Occipital lobe (tissue), 2 donors: ENCODE results near the gene VASP. TPM values are rescaled to one million over a fixed set of nuclear protein-coding genes. Genes with fewer than 3 reads are reported as not detected.

Experiments used
- DNase-seq: peaks from one replicate; lab custom pipeline; 2025; lab: John Stamatoyannopoulos, UW
- total RNA-seq: library from RNA; depleted of rRNA; stranded (reverse); fragments of >200 nt; gene quantifications from one replicate; pipeline ENCODE4 v1.2.3, GENCODE V29; 2014

VASP gene
- total RNA-seq, 1 donor from 2014 or later = 8.4 TPM

DNA sequence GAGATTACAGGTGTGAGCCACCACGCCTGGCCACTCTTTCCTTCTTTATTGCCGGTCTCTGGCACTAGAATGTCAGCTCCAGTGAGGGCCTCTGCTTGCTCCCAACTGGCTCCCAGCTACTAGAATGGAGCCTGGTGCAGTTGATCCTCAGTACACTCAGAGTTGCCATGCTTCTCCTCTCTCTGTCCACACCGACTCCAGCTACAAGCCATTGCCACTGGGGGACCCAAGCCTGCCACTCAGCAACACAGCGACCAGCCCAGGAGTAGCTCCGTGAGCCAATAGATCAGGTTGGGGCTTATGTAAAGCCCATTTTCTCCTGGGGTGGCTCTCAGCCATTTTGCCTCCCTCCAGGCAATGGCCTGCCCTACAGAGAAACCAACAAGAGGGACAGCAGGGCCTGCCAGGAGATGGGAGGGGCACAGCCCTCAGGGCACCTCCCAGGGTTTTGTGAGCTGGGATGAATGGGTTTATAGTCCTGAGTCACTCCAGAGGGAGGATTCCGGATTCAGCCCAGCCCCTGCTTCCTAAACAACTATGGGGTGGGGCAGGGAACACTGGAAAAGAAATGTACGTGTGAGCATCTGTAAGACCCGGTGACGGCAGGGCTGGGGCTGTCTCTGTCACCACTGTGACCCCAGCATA lies 40.8 kb downstream of the VASP start:
- DNase-seq = no peak

DNA sequence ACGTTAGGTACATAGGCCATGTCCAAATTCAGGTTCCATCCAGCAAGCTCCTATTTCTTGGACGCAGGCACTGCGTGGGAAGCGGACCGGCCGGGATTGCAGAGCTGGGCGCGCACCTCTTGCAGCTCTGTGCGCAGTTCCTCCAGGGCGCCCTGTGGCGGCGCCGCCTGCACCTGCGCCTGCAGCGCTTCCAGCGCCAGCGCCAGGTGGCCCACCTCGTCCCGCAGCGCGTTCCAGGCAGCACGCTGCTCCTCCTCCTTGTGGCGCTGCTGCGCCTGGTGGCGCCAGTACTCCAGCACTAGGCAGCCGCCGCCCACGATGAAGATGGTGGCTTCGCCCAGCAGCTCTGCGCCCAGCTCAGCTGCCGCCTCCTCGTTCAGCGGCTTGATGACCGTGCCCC lies 46.2 kb downstream of the VASP start:
- peak; percentile 14 for DNase-seq

DNA sequence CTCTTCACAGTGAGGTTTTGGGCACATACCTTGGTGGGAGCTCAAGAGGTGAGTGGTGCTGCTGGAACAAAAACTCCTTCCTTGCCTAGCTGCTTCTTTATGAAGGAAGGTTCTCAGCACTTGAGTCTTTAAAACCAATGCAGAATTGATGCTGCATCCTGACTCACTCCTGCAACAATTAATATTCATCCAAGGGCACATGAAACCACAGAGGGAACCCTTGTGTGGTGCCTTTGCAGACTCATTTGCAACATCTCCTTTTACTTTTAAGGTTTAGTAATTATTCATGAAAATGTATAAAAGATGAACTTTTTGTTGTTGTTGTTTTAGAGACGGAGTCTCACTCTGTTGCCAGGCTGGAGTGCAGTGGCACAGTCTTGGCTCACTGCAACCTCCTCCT lies 47.2 kb downstream of the VASP start:
- no peak for DNase-seq

DNA sequence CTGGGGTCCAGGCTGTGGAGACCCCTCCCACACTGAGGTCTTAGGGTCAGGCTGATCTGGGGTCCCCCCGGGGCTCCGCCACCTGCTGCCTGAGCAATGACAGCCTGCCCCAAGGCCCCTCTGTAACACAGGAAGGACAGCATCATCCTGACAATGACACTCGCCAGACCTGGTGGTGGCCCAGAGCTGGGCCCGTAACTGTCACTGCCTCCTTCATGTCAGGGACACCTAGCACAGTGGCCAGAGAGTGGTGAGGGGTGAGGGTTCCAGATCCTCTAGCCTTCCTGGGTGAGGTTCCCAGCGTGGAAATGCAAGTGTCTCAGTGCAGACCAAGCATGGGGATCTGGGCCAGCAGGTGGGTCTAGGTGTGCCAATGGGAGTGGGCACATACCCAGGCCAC lies 49.6 kb downstream of the VASP start:
- no peak for DNase-seq

DNA sequence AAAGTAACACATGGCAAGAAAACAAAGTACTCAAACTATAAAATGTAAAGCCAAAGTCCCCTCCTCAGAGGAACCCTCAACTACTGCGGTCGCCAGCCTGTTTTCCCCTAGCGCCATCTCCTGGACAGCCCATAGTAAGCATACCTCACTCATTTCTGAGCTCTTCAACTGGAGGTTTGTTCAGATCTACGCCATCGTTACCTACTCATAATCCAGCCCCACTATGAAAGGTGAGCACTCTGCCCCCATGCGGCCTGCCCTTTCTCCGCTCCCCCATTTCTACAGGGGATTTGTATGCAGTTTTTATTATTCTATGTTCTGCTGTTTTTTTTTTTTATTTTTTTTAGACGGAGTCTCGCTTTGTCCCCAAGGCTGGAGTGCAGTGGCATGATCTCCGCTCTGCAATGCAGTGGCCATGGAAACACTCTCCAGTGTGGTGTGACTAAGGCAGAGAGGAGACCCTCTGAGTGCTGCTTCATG lies 51.2 kb downstream of the VASP start:
- DNase-seq = no peak

DNA sequence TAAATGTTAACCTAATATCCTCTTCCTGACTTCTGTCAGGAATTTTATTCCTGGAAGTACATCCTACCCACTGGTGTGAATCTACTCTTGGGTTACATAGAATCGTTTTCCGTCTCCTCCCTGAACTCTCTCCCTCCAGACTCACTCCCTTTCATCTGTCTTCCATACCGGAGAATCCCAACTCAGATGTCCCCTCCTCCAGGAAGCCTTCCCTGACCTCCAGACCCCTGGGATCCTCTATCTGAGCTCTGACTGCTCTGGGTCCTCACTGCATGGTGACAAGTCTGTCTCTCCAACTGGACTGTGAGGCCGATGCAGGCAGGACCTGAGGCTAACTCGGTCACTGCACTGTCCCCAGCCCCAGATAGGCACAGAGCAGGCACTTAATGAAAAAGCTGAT lies 52.8 kb downstream of the VASP start:
- DNase-seq = no peak

DNA sequence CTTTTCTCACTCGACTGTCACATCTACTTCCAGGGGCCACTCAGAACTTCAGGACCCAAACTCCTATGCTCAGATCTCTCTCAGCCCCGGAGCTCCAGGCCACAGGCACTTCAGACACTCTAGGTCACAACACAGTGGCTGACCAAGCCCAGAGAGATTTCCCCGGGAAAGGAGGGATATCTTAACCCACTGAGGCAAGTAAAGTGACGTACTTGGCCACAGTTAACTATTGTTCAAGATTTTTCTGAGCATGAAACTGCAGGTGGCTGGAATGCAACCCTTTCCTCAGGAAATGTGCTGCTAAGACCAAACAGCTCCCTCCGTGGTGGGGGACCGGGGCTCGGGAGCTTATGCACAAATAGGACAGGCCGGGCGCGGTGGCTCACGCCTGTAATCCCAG lies 53.4 kb downstream of the VASP start:
- DNase-seq = no peak

DNA sequence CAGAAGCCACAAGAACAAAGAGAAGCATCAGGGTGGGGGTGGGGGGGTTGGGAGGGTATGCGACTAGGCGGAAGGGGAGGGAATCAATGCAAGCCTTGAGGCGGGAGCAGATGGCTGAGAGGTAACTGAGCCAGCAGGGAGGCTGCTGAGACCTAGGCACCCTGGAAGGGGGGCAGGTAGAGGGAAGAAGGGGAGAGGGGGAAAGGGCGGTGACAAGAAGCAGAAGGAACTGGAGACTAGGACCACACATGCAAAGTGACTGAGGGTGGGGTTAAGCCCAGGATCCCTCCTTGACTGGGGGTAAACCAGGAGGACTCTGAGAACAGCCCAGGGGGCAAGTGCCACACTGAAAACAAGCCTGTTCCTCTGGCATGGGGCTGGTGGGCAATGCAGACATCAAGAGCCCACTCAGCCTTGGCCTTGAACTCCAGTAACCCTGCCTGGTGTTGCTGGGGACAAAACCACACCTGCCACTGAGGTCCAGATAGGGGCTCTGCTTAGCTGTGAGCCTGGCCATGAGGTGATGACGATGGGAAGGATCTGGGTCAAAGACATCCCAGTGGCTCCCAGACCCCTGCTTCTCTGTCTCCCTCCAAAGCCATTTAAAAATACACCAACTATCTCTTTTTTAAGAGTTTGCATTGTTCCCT lies 57.0 kb downstream of the VASP start:
- DNase-seq = no peak

DNA sequence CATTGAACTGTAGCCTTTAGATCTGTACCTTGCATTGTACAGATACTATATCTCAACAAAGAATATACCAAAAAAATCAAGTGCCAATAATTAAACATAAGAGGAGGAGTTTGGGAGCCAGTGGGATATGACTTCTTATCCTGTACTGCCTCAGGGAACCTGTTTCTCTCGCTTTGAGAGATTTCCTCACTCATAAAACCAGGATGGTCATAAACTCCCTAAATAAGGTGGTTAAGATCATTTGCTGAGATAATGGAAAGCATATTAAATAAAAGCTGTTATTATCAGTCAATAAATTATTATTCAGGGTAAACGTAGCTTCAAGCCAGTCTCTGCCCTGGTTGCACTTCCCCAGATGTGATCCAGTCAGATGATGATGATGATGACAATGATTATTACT lies 60.3 kb downstream of the VASP start:
- no peak for DNase-seq

DNA sequence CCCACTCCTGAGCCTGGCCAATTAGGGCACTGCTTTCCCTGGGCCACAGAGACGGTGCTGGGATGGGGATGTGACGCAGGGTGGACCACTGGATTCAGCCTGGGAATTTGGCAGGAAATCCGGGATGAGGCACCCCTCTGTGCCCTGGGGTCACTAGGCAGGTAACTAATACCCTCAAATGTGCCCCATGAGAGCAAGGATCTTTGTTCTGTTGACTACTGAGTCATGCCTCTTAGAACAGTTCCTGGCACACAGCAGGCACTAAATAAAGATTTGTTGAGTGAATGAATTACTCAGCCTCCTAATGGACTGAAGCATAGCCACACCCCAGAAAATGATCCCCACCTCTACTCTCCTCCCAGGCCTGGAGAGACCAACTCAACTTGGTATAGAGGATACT lies 61.5 kb downstream of the VASP start:
- no peak for DNase-seq

DNA sequence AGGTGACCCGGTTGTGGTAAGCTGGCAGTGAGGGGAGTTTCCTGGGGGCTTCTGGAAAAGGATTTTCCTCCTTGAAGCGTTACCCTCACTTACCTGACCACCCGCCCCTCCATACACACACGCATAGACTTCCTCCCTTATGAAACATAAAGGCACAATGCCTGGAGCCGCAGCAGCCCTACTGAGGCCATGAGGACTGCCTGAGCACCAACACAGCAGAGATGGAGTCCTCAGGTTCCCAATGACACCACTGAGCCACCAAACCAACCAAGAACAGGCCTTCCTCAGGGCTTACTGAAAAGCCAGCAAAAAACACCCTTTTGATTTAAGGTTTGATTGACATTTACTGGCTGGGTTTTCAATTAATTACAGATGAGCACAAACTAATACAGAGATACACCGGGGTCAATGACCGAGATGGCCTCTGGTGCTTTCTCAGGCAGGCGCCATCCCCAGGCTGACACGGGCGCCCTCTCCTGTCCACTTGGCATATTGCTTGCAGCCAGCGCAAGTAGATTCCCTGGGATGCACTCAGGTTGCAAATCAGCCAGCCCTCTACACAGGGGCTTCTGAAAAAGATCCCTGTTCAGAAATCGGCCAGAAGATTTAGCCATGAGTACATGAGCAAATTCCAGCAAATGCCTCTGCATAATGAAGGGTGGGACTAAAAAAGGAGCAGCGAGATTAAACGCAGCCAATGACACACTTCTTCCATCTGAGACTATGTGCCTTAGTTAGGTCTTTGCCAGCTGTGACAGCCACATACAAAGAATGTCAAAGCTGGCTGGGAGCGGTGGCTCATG lies 62.5 kb downstream of the VASP start:
- no peak for DNase-seq

DNA sequence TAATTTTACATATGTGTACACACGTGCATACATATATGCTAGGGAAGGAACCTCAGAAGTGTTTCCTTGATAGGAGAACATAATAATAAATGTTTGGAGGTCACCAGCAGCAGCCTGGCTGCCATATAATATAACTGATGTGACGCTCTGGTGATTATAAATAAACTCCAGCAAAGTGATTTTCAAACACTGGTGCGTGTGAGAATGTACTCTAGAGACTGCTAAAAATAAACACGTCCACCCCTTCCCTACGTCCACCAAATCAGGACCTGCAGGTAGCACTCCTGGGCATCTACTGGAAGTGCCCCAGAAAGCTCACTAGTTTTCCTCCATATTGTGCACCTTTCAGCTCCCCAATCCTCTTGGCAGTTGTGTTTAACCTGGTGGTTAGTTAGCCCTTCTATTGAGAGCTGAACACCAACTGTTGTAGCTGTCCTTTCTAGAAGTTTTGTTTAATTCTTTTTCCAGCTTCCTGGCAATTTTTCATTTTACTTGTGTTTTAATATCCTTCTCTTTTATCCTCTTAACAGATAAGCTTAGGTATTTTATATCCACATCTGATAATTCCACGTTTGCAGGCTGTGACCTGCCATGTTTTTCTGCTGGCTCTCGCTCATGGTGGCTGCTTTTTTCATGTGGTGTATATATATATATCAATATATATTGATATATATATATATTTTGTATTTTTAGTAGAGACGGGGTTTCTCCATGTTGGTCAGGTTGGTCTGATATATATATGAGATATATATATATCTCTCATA lies 64.4 kb downstream of the VASP start:
- no peak for DNase-seq

DNA sequence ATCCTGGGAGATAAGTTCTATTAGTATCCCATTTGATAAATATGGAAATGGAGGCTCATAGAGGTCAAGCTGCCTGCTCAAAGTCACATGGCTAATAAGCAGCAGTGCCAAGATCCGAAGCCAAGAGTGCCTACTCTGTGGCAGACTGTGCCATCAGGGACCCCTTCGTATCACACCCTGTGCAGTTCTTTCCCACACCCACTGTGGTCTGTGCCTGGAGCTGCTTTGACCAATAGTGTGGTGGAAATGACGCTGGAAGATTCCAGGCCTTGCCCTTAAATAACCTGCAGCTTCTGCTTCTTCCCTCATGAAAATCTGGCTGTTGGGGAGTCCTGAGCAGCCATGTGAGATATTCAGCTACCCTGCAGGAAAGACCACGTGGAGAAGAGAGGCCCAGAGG lies 67.2 kb downstream of the VASP start:
- DNase-seq = no peak

DNA sequence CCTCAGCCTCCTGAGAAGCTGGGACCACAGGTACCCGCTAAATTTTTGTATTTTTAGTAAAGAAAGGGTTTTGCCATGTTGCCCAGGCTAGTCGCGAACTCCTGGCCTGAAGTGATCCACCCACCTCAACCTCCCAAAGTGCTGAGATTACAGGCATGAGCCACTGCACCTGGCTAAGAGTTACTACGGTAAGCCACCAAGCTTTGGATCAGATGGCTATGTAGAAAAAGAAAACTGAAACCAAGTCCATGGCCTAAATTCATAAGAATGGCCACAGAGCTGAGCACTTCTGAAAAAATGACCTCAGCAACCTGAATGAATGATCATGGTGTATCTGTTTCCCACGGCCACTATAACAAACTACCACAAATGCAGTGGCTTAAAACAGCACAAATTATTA lies 67.9 kb downstream of the VASP start:
- DNase-seq = no peak

Other genes with a start within 250 kb of the VASP start
- gene CKM, start 184.6 kb upstream of the VASP start, total RNA-seq = 1.2 TPM
- gene KLC3, start 166.7 kb upstream of the VASP start, total RNA-seq = 0.16 TPM
- gene ERCC2, start 136.9 kb upstream of the VASP start, total RNA-seq = 10.9 TPM
- not detected for gene PPP1R13L, start 102.4 kb upstream of the VASP start, total RNA-seq
- 5.3 TPM for gene POLR1G, start 100.8 kb upstream of the VASP start, total RNA-seq
- gene ERCC1, start 83.6 kb upstream of the VASP start, total RNA-seq = 51.2 TPM
- gene FOSB, start 39.5 kb upstream of the VASP start, total RNA-seq = 2.2 TPM
- 56.8 TPM for gene RTN2, start 10.4 kb upstream of the VASP start, total RNA-seq
- gene PPM1N, start 9.0 kb upstream of the VASP start, total RNA-seq = 0.47 TPM
- 2.0 TPM for gene OPA3, start 77.3 kb downstream of the VASP start, total RNA-seq
- gene GPR4, start 94.7 kb downstream of the VASP start, total RNA-seq = 0.16 TPM
- 15.8 TPM for gene EML2, start 131.9 kb downstream of the VASP start, total RNA-seq
- gene GIPR, start 160.7 kb downstream of the VASP start, total RNA-seq = not detected
- 108 TPM for gene SNRPD2, start 184.5 kb downstream of the VASP start, total RNA-seq
- gene QPCTL, start 185.2 kb downstream of the VASP start, total RNA-seq = 8.0 TPM
- gene FBXO46, start 223.4 kb downstream of the VASP start, total RNA-seq = 11.4 TPM
- gene MEIOSIN, start 226.0 kb downstream of the VASP start, total RNA-seq = not detected